H1 (cell line): ENCODE measurements around the gene VMO1. TPM values are rescaled to one million over a fixed set of nuclear protein-coding genes. Genes with fewer than 3 reads are reported as not detected.

ENCODE experiments used
- CTCF ChIA-PET: fragments of 300-600 bp; sonication (Branson Sonifier 250); formaldehyde crosslinking; loops from one replicate; lab custom pipeline; 2021; ENCODE audit not compliant: partially characterized antibody; lab: Charles Lee
- POLR2A ChIA-PET: fragments of 300-600 bp; sonication (Branson Sonifier 250); formaldehyde crosslinking; loops from one replicate; lab custom pipeline; 2021; ENCODE audit warnings: inconsistent platforms; ENCODE audit not compliant: partially characterized antibody; lab: Charles Lee
- DNase-seq, 2 experiments: peaks; one replicate each; pipeline versions ENCODE4 v3.0.0 to v3.0.0-alpha.2; 2010 to 2022; ENCODE audit warnings: low spot score in 2 of 2, low read depth in 1 of 2, mixed read lengths in 1 of 2
- FAIRE-seq: peaks from 2 replicates; lab custom pipeline; 2011; peaks lifted over from hg19 to GRCh38; lab: Jason Lieb, UNC
- H2AFZ ChIP-seq: 2 replicates; pipeline ENCODE4 v1.8.1; 2012; ENCODE audit warnings: low read length, inconsistent platforms
- H2AK5ac ChIP-seq: 2 replicates; pipeline ENCODE4 v1.6.1; 2013; ENCODE audit warnings: low read depth, low read length
- H2BK120ac ChIP-seq: replicated peaks from 2 replicates; pipeline ENCODE3; 2013; ENCODE audit warnings: low read depth, low read length, inconsistent platforms
- H2BK12ac ChIP-seq: 2 replicates; pipeline ENCODE4 v1.6.1; 2013; ENCODE audit warnings: low read depth, low read length
- H2BK15ac ChIP-seq: 2 replicates; pipeline ENCODE4 v1.6.1; 2013; ENCODE audit warnings: low read length
- H2BK20ac ChIP-seq: 2 replicates; pipeline ENCODE4 v1.6.1; 2013; ENCODE audit warnings: low read length
- H2BK5ac ChIP-seq: 2 replicates; pipeline ENCODE4 v1.6.1; 2013; ENCODE audit warnings: low read depth, low read length
- H3K14ac ChIP-seq: 2 replicates; pipeline ENCODE4 v1.6.1; 2013; ENCODE audit warnings: inconsistent platforms; ENCODE audit not compliant: insufficient read length
- H3K18ac ChIP-seq: 2 replicates; pipeline ENCODE4 v1.6.1; 2013; ENCODE audit warnings: low read length; ENCODE audit errors: extremely low read depth
- H3K23ac ChIP-seq: 2 replicates; pipeline ENCODE4 v1.6.1; 2013; ENCODE audit warnings: inconsistent platforms; ENCODE audit not compliant: insufficient read length
- H3K23me2 ChIP-seq: 2 replicates; pipeline ENCODE4 v1.6.1; 2013; ENCODE audit warnings: low read depth, low read length
- H3K27ac ChIP-seq: 2 replicates; pipeline ENCODE4 v1.6.1; 2011; ENCODE audit warnings: low read depth, low read length, inconsistent platforms
- H3K27me3 ChIP-seq, 4 experiments: replicated peaks in 1 of 4; 1 replicate in 1 of 4; 2 replicates in 3 of 4; pipeline versions ENCODE4 v1.6.1 to v1.8.1; 2011 to 2013; ENCODE audit warnings: low read length in 3 of 4, mild to moderate bottlenecking in 3 of 4, inconsistent platforms in 2 of 4, mixed read lengths in 2 of 4, moderate library complexity in 1 of 4; ENCODE audit not compliant: control insufficient read depth in 3 of 4, insufficient read depth in 3 of 4; ENCODE audit errors: extremely low read depth in 1 of 4
- H3K36me3 ChIP-seq, 4 experiments: 2 replicates each; pipeline versions ENCODE4 v1.6.1 to v1.8.1; 2011 to 2013; ENCODE audit warnings: mild to moderate bottlenecking in 4 of 4, low read length in 3 of 4, moderate library complexity in 2 of 4, control low read depth in 1 of 4, inconsistent platforms in 1 of 4; ENCODE audit not compliant: insufficient read depth in 4 of 4, control insufficient read depth in 2 of 4
- H3K4ac ChIP-seq: replicated peaks from 2 replicates; pipeline ENCODE3; 2013; ENCODE audit warnings: low read length, low read depth, mixed read lengths, inconsistent platforms; ENCODE audit not compliant: insufficient read length
- H3K4me1 ChIP-seq, 4 experiments: replicated peaks in 1 of 4; 1 replicate in 1 of 4; 2 replicates in 3 of 4; pipeline versions ENCODE4 v1.6.1 to v1.8.1; 2011 to 2013; ENCODE audit warnings: low read length in 3 of 4, inconsistent platforms in 2 of 4, mixed read lengths in 1 of 4; ENCODE audit not compliant: insufficient read depth in 4 of 4, control insufficient read depth in 3 of 4
- H3K4me2 ChIP-seq, 2 experiments: 2 replicates each; pipeline versions ENCODE4 v1.6.1 to v1.8.1; 2011 to 2013; ENCODE audit warnings: low read depth in 2 of 2, low read length in 2 of 2, control low read depth in 1 of 2, inconsistent platforms in 1 of 2, mild to moderate bottlenecking in 1 of 2; ENCODE audit not compliant: insufficient read depth in 1 of 2
- H3K4me3 ChIP-seq, 4 experiments: fragments of 200-600, 300-600 bp in 1 of 4; sonication (generic), shearing (Covaris generic), sonication (Bioruptor Twin) in 1 of 4; 2 replicates each; pipeline versions ENCODE4 v1.5.1 to v1.8.1; 2011 to 2016; ENCODE audit warnings: low read length in 4 of 4, low read depth in 3 of 4, control low read depth in 2 of 4, inconsistent platforms in 2 of 4, mild to moderate bottlenecking in 2 of 4, mixed read lengths in 1 of 4, moderate library complexity in 1 of 4; ENCODE audit not compliant: insufficient read depth in 2 of 4; ENCODE audit errors: extremely low read depth in 1 of 4
- H3K56ac ChIP-seq: replicated peaks from 2 replicates; pipeline ENCODE3; 2013; ENCODE audit warnings: low read depth, mild to moderate bottlenecking, mixed read lengths, low read length, inconsistent platforms; ENCODE audit not compliant: insufficient read length
- H3K79me1 ChIP-seq: 2 replicates; pipeline ENCODE4 v1.6.1; 2013; ENCODE audit warnings: low read depth, low read length, control low read depth
- H3K79me2 ChIP-seq, 2 experiments: 2 replicates each; pipeline versions ENCODE4 v1.6.1 to v1.8.1; 2012 to 2013; ENCODE audit warnings: low read length in 2 of 2, mild to moderate bottlenecking in 2 of 2, inconsistent platforms in 1 of 2; ENCODE audit not compliant: insufficient read depth in 2 of 2, control insufficient read depth in 1 of 2
- H3K9ac ChIP-seq, 4 experiments: replicated peaks in 1 of 4; 1 replicate in 1 of 4; 2 replicates in 3 of 4; pipeline versions ENCODE4 v1.6.1 to v1.8.1; 2011 to 2013; ENCODE audit warnings: low read depth in 3 of 4, low read length in 3 of 4, control low read depth in 2 of 4, mild to moderate bottlenecking in 2 of 4, moderate library complexity in 2 of 4, inconsistent platforms in 1 of 4; ENCODE audit errors: extremely low read depth in 1 of 4
- H3K9me3 ChIP-seq, 2 experiments: 2 replicates each; pipeline versions ENCODE4 v1.6.1 to v1.8.1; 2012 to 2013; ENCODE audit warnings: mild to moderate bottlenecking in 2 of 2, moderate library complexity in 2 of 2, control low read depth in 1 of 2, inconsistent platforms in 1 of 2, low read depth in 1 of 2, low read length in 1 of 2, mixed read lengths in 1 of 2; ENCODE audit not compliant: insufficient read depth in 2 of 2
- H4K20me1 ChIP-seq, 2 experiments: replicated peaks in 1 of 2; 2 replicates each; pipeline versions ENCODE3 to v1.8.1; 2011 to 2013; ENCODE audit warnings: inconsistent platforms in 2 of 2, low read length in 2 of 2, mild to moderate bottlenecking in 1 of 2; ENCODE audit not compliant: insufficient read depth in 2 of 2, control insufficient read depth in 1 of 2
- H4K5ac ChIP-seq: 2 replicates; pipeline ENCODE4 v1.6.1; 2013; ENCODE audit warnings: low read length, low read depth, mixed read lengths, inconsistent platforms; ENCODE audit not compliant: insufficient read length
- H4K8ac ChIP-seq: 2 replicates; pipeline ENCODE4 v1.8.0; 2013; ENCODE audit warnings: mild to moderate bottlenecking, moderate library complexity, low read length, inconsistent platforms; ENCODE audit not compliant: insufficient read depth; ENCODE audit errors: extremely low read depth
- H4K91ac ChIP-seq: replicated peaks from 2 replicates; pipeline ENCODE3; 2013; ENCODE audit warnings: low read length, mixed read lengths, inconsistent platforms; ENCODE audit not compliant: insufficient read length
- ASH2L ChIP-seq: fragments of 200-600, 300-600 bp; sonication (generic); IDR thresholded peaks from one replicate; pipeline ENCODE4 v1.7.1; 2017; ENCODE audit warnings: low read length
- EZH2 ChIP-seq: fragments of 200-600 bp; sonication (generic); IDR thresholded peaks from 2 replicates; pipeline ENCODE4 v1.7.1; 2012; ENCODE audit warnings: low read depth, mild to moderate bottlenecking, moderate library complexity, low read length, inconsistent platforms; ENCODE audit not compliant: severe bottlenecking
- WGBS, 2 experiments: shearing (Covaris generic) in 1 of 2; methylation state at CpG; one replicate each; pipeline versions ENCODE4 v1.1.6 to v1.1.7; 2013 to 2015; ENCODE audit warnings: low lambda C conversion rate in 2 of 2, mixed read lengths in 2 of 2, inconsistent platforms in 1 of 2, low coverage in 1 of 2, missing lambda C conversion rate in 1 of 2; ENCODE audit not compliant: insufficient replicate concordance in 2 of 2, insufficient coverage in 1 of 2, insufficient read length in 1 of 2; ENCODE audit errors: extremely low coverage in 1 of 2, missing lambda C conversion rate in 1 of 2; 5-methylcytosine and 5-hydroxymethylcytosine counted together
- polyA plus RNA-seq, 7 experiments: library from polyadenylated mRNA; depleted of rRNA in 3 of 7; stranded (reverse) in 5 of 7; unstranded in 2 of 7; fragments of >200 nt in 5 of 7; fragments of 200-250 nt in 2 of 7; gene quantifications; 1 replicate in 5 of 7; 2 replicates in 1 of 7; 4 replicates in 1 of 7; pipeline versions ENCODE4 v1.2.1 to v1.2.3, GENCODE V29; 2011 to 2013; ENCODE audit warnings: missing spikeins in 2 of 7, mixed read lengths in 2 of 7
- total RNA-seq: library from RNA; stranded (reverse); fragmentation: NEBNext Ultra II Directional; extraction: Animal tissue kit (Norgen Biotek cat#: 25700); gene quantifications from 2 replicates; pipeline ENCODE4 v1.2.1, GENCODE V29; 2021

The VMO1 gene
- total and polyA plus RNA-seq, 2 of the 8 experiments (the other 6 are each of a cell fraction or from before 2014, with no cell fraction given), result 0.30 TPM; not detected in 1

- Histone ChIP-seq H2AFZ (no peak overlapping the region; the same call in 1 of the 2 replicates), H3K4ac (peak overlapping the region; percentile 12), H3K27ac (no peak overlapping the region), H2BK12ac (peak overlapping the region; percentile 78; the same call in 1 of the 2 replicates), H3K79me1 (peaks cover 4% of the 10 kb centered on the region), H3K79me2 (peaks cover 0 to 50% of the 10 kb centered on the region in 2 experiments; a peak in 3 of 4 replicates), H3K27me3 (no peaks in the 10 kb centered on the region), H4K5ac (peak overlapping the region; percentile 10), H2BK5ac (peak overlapping the region; percentile 61), H2BK120ac (no peak overlapping the region), H3K23me2 (peaks cover 6% of the 10 kb centered on the region), H3K18ac (peak overlapping the region; percentile 68; the same call in 1 of the 2 replicates), H3K4me3 (peak overlapping the region; percentile 64 to 85 (median 72)), H3K4me2 (peak overlapping the region; percentile 89 to 99), H4K91ac (peak overlapping the region; percentile 75), H3K4me1 (peaks cover 0 to 7% (median 6%) of the 10 kb centered on the region in 4 experiments; a peak in 5 of 7 replicates), H3K14ac (no peak overlapping the region), H2BK20ac (no peak overlapping the region), H3K36me3 (peaks cover 0 to 7% (median under 1%) of the 10 kb centered on the region in 4 experiments; a peak in 1 of 8 replicates), H3K9me3 (no peaks in the 10 kb centered on the region), H4K20me1 (peaks cover 0 to 5% of the 10 kb centered on the region in 2 experiments), H3K56ac (peak overlapping the region; percentile 35), H3K23ac (no peak overlapping the region), H2BK15ac (no peak overlapping the region), H2AK5ac (no peak overlapping the region), H3K9ac (peak overlapping the region in 3 of 4 experiments; percentile 45 to 64 (median 56); a peak in 5 of 7 replicates), H4K8ac (no peak overlapping the region; the same call in 1 of the 2 replicates)
- FAIRE-seq, result no peak
- WGBS, 2 experiments, result 21% methylated on average over 14 of the region's 15 CpGs; no CpG with 5 or more reads in 1 of the 2 experiments
- ChIA-PET POLR2A (interaction anchor here (0.8 to 2.0 kb wide), 6 partner anchors 16 to 125 kb away, joined by 3 to 4 read pairs (median 4); partner anchors contain the start of gene PLD2), CTCF (interaction anchor here (0.9 to 1.9 kb wide), 8 partner anchors 8 to 49 kb away, joined by 3 to 5 read pairs (median 3); no protein-coding TSS in a partner anchor)
- DNase-seq, result no peak
- TF ChIP-seq ASH2L (peak; percentile 0), EZH2 (no peak)
Observed at GRCh38 chr17:4833941-4834680, 47.9 kb upstream of the VMO1 start.
